Measurements from ENCODE around the gene CRADD.
"Not testable (repeated sequence)": the region's sequence is repeated elsewhere in the genome, so short reads cannot be mapped to it uniquely, and the experiment has no call there.

DNA sequence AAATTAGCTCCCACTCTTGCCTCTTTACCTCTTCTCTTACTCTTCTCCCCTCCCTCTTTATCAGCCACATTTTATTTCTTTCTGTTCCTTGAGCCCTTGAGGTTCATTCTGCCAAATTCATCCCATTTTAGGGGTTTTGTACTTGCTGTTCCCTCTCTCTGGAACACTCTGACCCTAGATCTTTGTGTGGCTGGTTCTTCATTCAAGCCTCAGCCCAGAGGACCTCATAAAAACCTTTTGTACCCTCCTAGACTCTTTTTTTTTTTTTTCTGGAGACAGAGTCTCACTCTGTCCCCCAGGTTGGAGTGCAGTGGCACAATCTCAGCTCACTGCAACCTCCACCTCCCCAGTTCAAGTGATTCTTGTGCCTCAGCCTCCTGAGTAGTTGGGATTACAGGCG is 34.3 kb downstream of the CRADD start:
- TF ChIP-seq, protein P1, sequence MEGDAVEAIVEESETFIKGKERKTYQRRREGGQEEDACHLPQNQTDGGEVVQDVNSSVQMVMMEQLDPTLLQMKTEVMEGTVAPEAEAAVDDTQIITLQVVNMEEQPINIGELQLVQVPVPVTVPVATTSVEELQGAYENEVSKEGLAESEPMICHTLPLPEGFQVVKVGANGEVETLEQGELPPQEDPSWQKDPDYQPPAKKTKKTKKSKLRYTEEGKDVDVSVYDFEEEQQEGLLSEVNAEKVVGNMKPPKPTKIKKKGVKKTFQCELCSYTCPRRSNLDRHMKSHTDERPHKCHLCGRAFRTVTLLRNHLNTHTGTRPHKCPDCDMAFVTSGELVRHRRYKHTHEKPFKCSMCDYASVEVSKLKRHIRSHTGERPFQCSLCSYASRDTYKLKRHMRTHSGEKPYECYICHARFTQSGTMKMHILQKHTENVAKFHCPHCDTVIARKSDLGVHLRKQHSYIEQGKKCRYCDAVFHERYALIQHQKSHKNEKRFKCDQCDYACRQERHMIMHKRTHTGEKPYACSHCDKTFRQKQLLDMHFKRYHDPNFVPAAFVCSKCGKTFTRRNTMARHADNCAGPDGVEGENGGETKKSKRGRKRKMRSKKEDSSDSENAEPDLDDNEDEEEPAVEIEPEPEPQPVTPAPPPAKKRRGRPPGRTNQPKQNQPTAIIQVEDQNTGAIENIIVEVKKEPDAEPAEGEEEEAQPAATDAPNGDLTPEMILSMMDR (IDR thresholded peaks at IDR 0.05): not testable (repeated sequence)
- not testable (repeated sequence) for TF ChIP-seq EZH2 (IDR thresholded peaks at IDR 0.05; ENCODE audit: borderline replicate concordance, insufficient read depth, low read depth, low read length, poor library complexity, severe bottlenecking)
